ENCODE measurements around the gene ANO4.
"Not testable (repeated sequence)": the region's sequence is repeated elsewhere in the genome, so short reads cannot be mapped to it uniquely, and the experiment has no call there.

The ANO4 gene

GRCh38 chr12:100987552-100988521 lies 193.3 kb downstream of the ANO4 start:
- no peak for DNase-seq (ENCODE audit: low read depth, low spot score)

GRCh38 chr12:100989509-100989908 lies 194.9 kb downstream of the ANO4 start:
- DNase-seq (ENCODE audit: low read depth, low spot score) = not testable (repeated sequence)

GRCh38 chr12:100991102-100991501 lies 196.5 kb downstream of the ANO4 start:
- DNase-seq (ENCODE audit: low read depth, low spot score) = no peak

- DNase-seq (ENCODE audit: low read depth, low spot score) = no peak
These were observed 197.6 kb downstream of the ANO4 start for GRCh38 chr12:100992194-100992593.

- DNase-seq (ENCODE audit: low read depth, low spot score) = no peak
These were observed 199.4 kb downstream of the ANO4 start for GRCh38 chr12:100993916-100994450.

- no peak for DNase-seq (ENCODE audit: low read depth, low spot score)
These were observed 200.6 kb downstream of the ANO4 start for GRCh38 chr12:100995201-100995600.

GRCh38 chr12:100995771-100996170 lies 201.2 kb downstream of the ANO4 start:
- no peak for DNase-seq (ENCODE audit: low read depth, low spot score)

- DNase-seq (ENCODE audit: low read depth, low spot score) = no peak
These were observed 207.1 kb downstream of the ANO4 start for GRCh38 chr12:101001669-101002068.

GRCh38 chr12:101002696-101003419 lies 208.3 kb downstream of the ANO4 start:
- no peak for DNase-seq (ENCODE audit: low read depth, low spot score)

GRCh38 chr12:101004898-101005297 lies 210.3 kb downstream of the ANO4 start:
- DNase-seq (ENCODE audit: low read depth, low spot score) = no peak

GRCh38 chr12:101009274-101009673 lies 214.7 kb downstream of the ANO4 start:
- DNase-seq (ENCODE audit: low read depth, low spot score) = no peak

GRCh38 chr12:101010896-101011295 lies 216.3 kb downstream of the ANO4 start:
- DNase-seq (ENCODE audit: low read depth, low spot score) = no peak

GRCh38 chr12:101013993-101014392 lies 219.4 kb downstream of the ANO4 start:
- no peak for DNase-seq (ENCODE audit: low read depth, low spot score)

- no peak for DNase-seq (ENCODE audit: low read depth, low spot score)
These were observed 220.5 kb downstream of the ANO4 start for GRCh38 chr12:101015044-101015443.

GRCh38 chr12:101018540-101018939 lies 224.0 kb downstream of the ANO4 start:
- DNase-seq (ENCODE audit: low read depth, low spot score) = no peak

GRCh38 chr12:101019201-101019600 lies 224.6 kb downstream of the ANO4 start:
- DNase-seq (ENCODE audit: low read depth, low spot score) = no peak

- no peak for DNase-seq (ENCODE audit: low read depth, low spot score)
These were observed 225.1 kb downstream of the ANO4 start for GRCh38 chr12:101019667-101020066.

- no peak for DNase-seq (ENCODE audit: low read depth, low spot score)
These were observed 226.9 kb downstream of the ANO4 start for GRCh38 chr12:101021442-101021841.

GRCh38 chr12:101021911-101022388 lies 227.4 kb downstream of the ANO4 start:
- DNase-seq (ENCODE audit: low read depth, low spot score) = no peak

- no peak for DNase-seq (ENCODE audit: low read depth, low spot score)
These were observed 232.6 kb downstream of the ANO4 start for GRCh38 chr12:101027200-101027599.

- no peak for DNase-seq (ENCODE audit: low read depth, low spot score)
These were observed 233.2 kb downstream of the ANO4 start for GRCh38 chr12:101027816-101028215.

GRCh38 chr12:101038289-101038871 lies 243.8 kb downstream of the ANO4 start:
- DNase-seq (ENCODE audit: low read depth, low spot score) = no peak

All from activated CD4-positive, CD25-positive, alpha-beta regulatory T cell treated with anti-CD3 and anti-CD28 coated beads, Interleukin-2, amount 50 U/mL, for 16 hours (primary cell).